NOMO-1 (cell line): ENCODE measurements around the gene UBE4A.
A peak's percentile ranks its signal among the peaks of the same experiment; 100 is the strongest.
"Not testable (repeated sequence)": the region's sequence is repeated elsewhere in the genome, so short reads cannot be mapped to it uniquely, and the experiment has no call there.

Experiments used
- DNase-seq, 2 experiments: peaks; one replicate each; lab custom pipeline; 2025; ENCODE audit not compliant: unreplicated experiment in 2 of 2; lab: John Stamatoyannopoulos, UW

UBE4A gene

GRCh38 chr11:118398791-118399559 lies 39.6 kb downstream of the UBE4A start:
- DNase-seq, result no peak

DNA sequence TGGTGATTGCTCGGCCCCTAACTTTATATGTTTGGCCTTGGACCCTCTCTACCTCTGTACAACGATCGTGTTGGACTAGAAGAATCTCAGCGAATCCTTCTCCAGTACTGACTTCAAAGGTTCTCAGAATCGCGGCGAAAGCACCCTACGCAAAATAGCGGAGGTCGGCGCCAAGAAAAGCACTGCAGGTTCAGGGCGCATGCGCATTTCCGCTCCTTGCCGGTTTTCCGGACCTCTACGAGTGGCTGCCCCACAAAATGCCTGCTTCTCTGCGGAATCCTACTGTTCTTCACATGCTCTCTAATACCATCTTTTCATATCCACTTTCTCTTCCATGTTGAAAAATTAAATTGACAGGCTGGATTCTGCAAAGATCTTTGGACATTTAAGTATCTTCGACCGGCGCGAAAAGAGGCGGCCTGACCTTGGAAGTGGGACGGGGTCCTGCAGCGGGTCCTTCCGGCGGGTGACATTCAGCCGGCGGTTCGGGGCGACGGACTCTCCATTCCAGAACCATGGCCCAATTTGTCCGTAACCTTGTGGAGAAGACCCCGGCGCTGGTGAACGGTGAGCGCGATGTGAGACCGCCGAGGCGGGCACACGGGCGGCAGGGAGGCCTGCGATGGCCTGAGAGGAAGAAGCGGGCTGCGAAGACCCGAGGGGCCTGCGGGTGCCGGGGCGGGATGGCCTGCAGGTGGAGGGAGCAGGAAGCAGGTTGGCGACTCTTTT lies 41.9 kb downstream of the UBE4A start, which contains the start of gene ATP5MG:
Gene ATP5MG, plus strand, starts transcription at position 456 of the 729 bp plus-strand sequence. Its CDS starts 60 bp downstream, at position 516.
- peak; percentile 83 to 89 for DNase-seq

DNA sequence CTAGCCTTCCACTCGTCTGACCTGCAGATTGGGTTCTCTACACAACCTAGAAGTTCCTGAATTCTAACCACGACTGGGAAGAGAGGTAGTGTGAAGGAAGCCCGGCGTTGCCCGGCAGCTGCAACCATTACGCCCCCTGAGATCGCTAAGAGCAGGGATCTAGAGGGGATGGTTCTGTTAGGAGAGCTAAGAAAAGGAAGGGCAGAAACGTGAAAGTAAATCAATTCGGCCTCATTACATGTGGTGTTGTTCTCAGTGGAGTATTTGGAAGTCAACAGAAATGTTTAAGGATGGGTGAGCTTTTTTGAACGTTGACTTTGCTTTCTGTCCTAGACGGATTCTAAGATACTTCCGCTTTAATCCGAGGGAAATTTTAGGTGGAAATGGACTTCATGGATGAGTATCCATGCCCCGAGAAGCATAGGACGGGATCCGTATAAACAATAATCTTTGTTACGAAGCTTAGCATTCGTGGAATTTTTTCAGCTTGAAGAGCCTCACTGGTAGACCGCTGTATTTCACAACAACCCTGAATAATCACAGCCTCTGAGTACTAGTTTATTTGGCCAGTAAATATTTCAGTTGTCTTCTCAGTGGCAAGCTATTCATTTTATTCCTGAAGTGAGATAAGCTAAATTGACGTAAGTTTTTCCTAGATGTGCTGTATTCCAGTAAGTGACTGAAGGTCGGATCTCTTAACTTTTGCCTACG lies 42.6 kb downstream of the UBE4A start:
- peak; percentile 47 to 61 for DNase-seq

DNA sequence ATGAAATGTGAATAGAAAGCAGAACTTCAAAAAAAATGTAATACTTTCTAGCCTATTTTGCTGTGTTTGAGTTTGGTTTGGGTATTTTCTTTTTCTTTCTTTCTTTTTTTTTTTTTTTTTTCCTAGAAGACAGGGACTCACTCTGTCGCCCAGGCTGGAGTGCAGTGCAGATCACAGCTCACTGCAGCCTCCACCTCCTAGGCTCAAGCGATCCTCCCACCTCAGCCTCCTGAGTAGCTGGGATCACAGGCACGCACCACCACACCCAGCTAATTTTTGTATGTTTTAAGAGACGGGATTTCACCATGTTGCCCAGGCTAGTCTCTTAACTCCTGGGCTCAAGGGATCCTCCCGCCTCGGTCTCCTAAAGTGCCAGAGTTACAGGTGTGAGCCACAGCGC lies 43.2 kb downstream of the UBE4A start:
- not testable (repeated sequence) for DNase-seq

DNA sequence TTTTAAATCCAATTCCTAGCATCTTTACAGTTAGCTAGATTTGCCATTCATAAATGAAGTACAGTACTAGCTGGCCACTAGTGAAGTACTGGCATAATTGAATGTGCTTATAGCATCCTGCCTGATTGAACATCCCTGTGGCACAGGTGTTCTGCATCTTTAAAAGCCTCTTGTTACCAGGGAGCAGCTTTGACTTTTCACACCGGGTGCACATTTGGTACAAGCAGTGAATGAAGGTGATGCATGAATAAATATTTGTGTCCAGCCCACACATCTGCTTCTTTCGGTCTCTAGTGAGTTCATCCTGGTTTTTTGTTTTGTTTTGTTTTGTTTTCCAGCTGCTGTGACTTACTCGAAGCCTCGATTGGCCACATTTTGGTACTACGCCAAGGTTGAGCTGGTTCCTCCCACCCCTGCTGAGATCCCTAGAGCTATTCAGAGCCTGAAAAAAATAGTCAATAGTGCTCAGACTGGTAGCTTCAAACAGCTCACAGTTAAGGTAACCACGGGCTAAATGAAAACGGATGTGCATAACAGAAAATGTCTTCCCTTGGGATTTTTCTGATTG lies 47.3 kb downstream of the UBE4A start:
- no peak for DNase-seq

DNA sequence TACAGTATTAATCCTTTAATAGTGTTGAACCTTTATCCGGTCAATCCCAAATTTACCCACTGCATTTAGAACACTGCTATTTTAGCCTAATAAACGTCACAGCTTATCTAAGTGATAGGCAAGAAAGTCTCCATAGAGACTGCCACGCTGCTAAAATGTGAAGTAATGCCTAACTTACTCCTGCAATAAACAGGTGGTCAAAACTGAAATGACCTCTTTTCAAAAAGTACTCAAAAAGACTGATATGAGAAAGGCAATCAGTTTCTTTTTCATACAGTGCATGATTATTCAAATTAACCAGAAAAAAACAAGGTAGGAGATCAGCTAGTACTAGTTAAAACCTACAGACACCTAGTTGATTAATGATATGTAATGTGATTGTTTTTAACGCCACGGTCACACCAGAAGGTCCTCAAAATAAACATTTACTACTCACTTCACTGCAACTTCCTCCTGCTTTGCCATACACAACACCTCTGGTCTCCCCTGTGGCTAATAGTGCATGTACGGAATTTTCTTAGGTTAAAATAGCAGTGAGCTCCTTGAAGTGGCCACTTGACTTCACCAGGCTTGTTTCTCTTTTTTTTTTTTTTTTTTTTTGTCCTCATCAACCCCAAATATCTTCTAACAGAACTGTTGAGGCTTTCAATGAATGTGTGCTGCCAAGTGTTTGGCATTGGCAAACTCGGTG lies 50.8 kb downstream of the UBE4A start:
- no peak for DNase-seq

DNA sequence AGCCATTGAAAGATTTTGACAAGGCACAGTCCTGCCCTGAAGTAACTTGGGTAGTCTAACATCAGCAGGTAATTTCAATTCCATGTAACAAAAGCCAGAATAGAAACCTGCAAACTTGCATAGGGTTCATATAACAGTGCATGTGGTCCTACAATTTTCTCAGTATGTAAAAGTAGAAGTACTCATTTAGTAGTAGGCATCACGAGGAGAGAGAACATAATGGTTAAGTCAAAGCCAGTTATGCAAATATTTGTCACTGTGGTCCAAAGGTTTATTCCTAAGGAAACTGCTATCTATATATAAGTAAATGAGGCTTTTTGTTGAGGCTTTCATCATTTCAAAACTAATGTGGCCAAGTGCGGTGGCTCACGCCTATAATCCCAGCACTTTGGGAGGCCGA lies 52.1 kb downstream of the UBE4A start:
- DNase-seq, result no peak

- DNase-seq, result no peak
These were observed 53.5 kb downstream of the UBE4A start for GRCh38 chr11:118412921-118413320.

- DNase-seq, result no peak
These were observed 55.8 kb downstream of the UBE4A start for GRCh38 chr11:118415062-118415738.

GRCh38 chr11:118415739-118416068 lies 56.3 kb downstream of the UBE4A start:
- no peak for DNase-seq

DNA sequence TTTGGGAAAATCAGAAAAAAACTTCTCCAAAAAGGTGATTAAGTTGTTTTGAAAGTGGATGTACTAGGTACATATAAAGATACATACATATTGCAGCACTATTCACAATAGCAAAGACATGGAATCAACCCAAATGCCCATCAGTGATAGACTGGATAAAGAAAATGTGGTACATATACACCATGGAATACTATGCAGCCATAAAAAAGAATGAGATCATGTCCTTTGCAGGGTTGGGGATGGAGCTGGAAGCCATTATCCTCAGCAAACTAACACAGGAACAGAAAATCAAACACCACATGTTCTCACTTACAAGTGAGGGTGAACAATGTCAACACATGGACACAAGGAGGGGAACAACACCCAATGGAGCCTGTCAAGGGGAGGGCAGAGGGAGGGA lies 57.5 kb downstream of the UBE4A start:
- not testable (repeated sequence) for DNase-seq

DNA sequence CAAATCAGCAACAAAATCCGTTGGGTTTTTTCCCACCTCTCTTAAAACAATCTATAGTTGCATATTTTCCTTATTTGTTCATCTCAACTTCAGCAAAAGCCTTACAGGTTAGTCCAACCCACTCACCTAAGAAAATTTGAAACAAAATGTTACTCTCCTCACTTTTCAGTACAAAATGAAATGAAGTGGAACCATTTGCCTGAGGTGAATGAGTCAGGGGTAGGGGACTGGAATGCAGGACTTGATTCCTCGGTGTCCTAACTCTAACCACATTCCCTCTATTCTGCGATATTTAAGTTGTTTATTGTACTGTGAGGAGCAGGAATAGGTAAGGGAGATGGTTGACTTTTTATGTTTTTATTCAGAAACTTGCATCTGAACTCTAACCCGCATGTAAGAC lies 58.4 kb downstream of the UBE4A start:
- no peak for DNase-seq

- no peak for DNase-seq
These were observed 59.4 kb downstream of the UBE4A start for GRCh38 chr11:118418766-118419165.

GRCh38 chr11:118427707-118428106 lies 68.3 kb downstream of the UBE4A start:
- no peak for DNase-seq

DNA sequence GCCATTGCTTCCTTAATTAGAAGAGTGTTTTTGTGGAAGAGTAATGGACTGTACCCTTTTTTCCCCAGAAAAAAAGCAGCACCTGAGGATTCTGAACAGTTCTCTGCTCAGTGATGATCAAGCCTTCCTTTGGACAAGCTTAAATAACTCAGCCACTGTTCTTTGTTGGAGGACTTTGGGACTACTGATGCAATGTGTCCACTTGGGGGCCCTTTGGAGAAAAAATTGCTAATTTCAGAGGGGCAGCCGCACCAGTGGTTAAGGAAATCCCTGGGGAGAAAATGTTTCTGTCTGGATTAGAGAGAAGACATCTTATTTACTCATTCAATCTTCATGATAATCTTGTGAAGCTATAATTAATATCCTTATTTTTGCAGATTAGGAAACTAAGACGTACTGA lies 71.6 kb downstream of the UBE4A start:
- DNase-seq, result no peak

DNA sequence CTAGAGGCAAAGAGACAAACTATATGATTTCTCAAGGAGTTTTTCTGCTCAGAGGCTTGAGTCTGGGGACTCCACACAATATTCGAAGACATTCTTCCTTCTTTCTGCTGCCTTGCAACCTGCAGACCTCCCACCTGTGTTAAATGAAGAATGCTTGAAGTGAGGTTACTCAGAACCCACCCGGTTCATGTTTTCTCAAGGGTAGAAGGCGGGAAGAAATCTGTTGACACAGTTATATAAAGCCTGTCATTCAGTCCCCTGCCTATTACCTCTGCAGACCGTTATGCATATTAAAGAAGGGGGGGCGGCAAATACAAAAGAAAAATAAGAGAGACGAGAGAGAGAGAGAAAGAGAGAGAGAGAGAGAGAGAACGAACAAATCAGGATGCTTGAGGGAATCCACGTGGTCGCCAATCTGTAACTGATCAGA lies 74.7 kb downstream of the UBE4A start:
- peak in 1 of 2 experiments; percentile 33 for DNase-seq

DNA sequence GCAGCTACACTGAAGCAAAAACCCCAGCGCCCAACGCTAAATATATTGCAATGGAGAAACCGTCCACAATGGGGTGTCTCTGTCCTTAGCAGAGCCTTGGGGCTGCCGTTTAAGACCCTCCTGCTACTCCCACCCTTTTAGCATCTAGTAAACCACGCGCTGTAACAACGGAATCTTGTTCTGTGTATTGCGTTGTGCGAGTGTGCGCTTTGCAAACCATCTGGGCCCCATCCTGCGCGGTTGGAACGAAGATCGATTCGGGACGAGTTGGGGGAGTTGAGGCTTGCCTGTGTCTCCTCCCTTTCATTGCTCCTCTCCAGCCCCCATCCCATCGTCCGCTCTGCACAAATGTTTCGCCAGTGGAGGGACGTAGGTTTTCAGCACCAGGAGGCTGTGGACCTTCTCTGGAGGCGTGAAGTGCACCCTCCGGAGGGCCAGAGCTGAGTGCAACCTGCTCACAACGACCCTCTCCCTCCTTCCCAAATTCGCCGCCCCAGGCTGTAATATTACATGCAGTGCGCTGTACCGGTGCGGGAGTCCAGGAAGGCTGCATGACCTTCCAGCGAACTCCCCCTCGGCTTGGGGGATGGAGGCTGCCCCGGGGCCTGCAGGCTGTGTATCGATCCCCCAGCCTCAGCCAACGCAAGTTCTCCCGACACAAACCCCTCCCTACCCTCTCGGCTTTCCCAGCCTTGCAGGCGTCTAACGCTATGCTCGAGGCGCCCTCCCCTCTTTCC lies 75.3 kb downstream of the UBE4A start:
- peak in 1 of 2 experiments; percentile 5 for DNase-seq

- peak; percentile 61 to 64 for DNase-seq
These were observed 76.0 kb downstream of the UBE4A start for GRCh38 chr11:118435290-118435892.
